NCI-H128 (cell line): ENCODE results near the gene CD55.

Experiments used
- DNase-seq: peaks from one replicate; lab custom pipeline; 2025; ENCODE audit not compliant: unreplicated experiment; lab: John Stamatoyannopoulos, UW

Gene CD55

GRCh38 chr1:207321079-207321789 lies at the start of gene CD55:
TSS of gene CD55 (plus strand) at chr1:207321678. CDS start at chr1:207321766, 88 bp downstream.
- peak; percentile 89 for DNase-seq

GRCh38 chr1:207274882-207275281 lies 46.6 kb upstream of the CD55 start:
- no peak for DNase-seq

- no peak for DNase-seq
Measured at GRCh38 chr1:207276465-207276864, 45.0 kb upstream of the CD55 start.

GRCh38 chr1:207277241-207277640 lies 44.2 kb upstream of the CD55 start:
- DNase-seq: no peak

GRCh38 chr1:207279652-207280051 lies 41.8 kb upstream of the CD55 start:
- no peak for DNase-seq

- no peak for DNase-seq
Measured at GRCh38 chr1:207280706-207281105, 40.8 kb upstream of the CD55 start.

GRCh38 chr1:207282058-207282457 lies 39.4 kb upstream of the CD55 start:
- no peak for DNase-seq

- DNase-seq: no peak
Measured at GRCh38 chr1:207282496-207283380, 38.7 kb upstream of the CD55 start.

- no peak for DNase-seq
Measured at GRCh38 chr1:207283421-207283820, 38.1 kb upstream of the CD55 start.

- no peak for DNase-seq
Measured at GRCh38 chr1:207284209-207284897, 37.1 kb upstream of the CD55 start.

GRCh38 chr1:207286786-207287468 lies 34.6 kb upstream of the CD55 start:
- no peak for DNase-seq

GRCh38 chr1:207288315-207288714 lies 33.2 kb upstream of the CD55 start:
- no peak for DNase-seq

- DNase-seq: no peak
Measured at GRCh38 chr1:207289756-207290155, 31.7 kb upstream of the CD55 start.

- no peak for DNase-seq
Measured at GRCh38 chr1:207291723-207292122, 29.8 kb upstream of the CD55 start.

GRCh38 chr1:207298186-207298585 lies 23.3 kb upstream of the CD55 start:
- DNase-seq: no peak

- DNase-seq: no peak
Measured at GRCh38 chr1:207298636-207299398, 22.7 kb upstream of the CD55 start.

GRCh38 chr1:207300970-207301369 lies 20.5 kb upstream of the CD55 start:
- no peak for DNase-seq

- DNase-seq: no peak
Measured at GRCh38 chr1:207302618-207303393, 18.7 kb upstream of the CD55 start.

- DNase-seq: no peak
Measured at GRCh38 chr1:207304710-207305488, 16.6 kb upstream of the CD55 start.
